ENCODE measurements around the gene UNC5C.

Gene UNC5C

DNA sequence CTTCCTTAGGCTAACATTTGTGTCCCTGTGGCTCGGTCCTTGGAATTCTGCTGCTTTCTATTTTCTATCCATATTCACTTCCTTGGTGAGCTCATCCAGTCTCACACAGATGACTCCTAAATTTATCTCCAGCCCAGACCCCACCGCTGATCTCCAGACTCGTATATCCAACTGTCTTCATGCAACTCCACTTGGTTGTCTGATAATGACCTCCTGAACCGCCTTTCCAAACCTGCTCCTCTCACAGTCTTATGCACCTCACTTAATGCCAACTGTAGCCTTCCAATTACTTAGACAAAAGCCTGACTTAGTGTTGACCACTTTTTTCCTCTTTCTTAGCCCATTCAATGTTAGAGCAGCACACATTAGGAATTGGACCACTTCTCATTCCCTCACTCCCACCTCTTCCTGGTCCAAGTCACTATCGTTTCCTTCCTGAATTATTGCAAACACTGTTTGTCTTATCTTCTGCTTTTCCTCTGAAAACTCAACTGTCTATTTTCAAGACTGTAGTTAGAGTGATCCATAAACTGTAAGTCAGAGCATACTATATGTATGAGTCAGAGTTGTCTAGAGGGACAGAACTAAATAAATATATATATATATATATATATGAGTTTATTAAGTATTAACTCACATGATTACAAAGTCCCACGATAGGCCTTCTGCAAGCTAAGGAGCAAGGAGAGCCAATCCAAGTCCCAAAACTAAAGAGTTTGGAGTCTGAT is 292.5 kb downstream of the UNC5C start:
- no peak for DNase-seq

DNA sequence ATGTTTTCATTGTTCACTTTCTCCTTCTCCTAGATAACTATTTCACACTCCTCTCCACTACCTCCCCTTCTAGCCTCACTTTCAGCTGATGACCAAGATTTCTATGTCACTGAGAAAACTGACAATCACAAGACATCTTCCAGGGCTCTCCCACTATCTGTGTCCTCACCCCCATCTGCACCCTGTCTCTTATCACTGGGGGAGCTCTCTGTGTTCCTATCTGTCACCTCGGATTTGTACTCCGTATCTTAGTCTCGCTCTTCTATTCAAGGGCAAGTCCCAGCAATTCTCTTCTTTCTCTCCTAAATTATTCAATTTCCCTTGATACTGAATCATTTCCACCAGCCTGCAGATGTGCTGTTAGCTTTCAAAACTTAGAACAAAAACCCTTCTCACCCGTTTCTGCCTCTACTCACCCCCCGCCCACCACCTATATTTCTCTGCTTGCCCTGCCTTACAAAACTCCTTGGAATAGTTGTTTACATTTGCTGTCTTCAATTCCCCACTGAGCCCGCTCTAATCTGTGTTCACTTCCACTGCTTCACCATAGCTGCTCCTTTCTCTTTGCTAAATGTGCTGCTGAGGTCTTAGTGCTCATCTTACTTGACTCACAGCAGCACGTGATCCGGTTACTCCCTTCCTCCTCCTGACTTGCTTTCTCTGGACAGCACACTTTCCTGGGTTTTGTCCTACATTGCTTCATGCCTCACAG is 293.2 kb downstream of the UNC5C start:
- DNase-seq: no peak

DNA sequence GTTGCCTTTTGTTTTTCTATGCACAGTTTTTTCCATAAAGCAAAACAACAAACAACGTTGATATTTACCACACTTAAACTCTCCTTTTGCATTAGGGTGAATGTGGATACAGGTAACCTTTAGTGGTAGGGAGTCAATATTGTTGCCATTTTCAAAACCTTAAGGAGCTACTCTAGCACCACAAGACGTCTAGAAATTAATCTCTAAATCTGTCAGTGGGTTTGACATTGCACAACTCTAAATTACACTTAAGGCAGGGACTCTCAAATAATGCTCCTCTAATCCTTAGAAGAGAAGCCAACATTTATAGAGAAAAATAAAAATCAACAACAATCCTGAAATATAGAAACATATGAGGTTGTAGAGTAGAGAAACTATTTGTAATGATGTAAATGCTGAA is 297.2 kb downstream of the UNC5C start:
- DNase-seq: no peak

DNA sequence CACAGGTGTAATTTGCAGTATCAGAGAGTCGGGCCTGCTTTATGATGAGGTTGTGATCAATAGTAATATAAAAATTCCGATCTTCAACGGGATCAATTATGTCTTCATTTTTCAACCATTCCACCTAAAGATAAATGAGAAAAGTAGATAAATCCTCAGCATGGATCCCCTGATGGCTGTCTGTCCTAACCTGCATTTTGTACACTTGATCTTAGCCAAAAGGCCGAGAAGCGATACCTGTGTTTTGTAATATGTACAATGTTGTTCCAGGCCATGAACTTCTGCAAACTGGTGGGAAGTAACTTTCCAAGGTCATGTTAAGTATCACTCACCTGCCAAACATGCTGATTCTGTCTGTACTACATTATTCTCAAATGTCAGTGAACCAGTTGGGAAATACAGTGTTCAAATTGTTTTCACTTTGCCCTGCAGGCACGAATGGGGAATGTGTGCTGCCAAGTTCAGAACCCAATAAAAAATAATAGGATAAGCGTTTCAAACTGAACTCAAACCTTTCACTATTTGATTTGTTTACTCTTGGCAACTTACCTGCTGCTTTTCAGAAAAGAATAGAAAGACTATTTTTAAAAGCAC is 298.1 kb downstream of the UNC5C start:
- DNase-seq: no peak

DNA sequence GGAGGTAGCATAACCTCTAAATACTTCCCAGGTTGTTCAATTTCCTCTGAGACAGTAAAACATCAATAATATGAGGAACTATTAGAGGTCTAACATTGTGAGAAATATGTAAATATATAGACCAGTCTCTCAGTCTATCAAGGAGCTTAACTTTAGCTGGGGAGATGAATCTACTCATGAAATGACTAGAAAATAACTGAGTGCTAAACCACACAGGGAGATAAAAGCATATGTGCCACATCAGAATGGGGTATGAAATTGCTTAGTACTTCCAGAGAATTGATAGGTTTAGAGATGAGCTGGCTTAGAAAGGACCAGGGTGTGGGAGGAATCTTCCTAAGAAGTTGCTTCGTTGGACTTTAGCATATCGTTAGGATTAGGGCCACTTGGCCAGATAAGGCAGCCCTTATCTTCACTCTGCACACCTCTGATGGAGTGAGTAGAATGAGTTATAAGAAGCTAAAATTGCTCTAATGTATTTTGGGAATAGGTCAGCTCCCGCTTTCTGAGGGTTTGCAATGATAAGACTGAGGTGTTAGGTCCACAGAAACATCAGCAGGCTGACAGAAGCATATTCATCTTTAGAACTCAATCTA is 299.2 kb downstream of the UNC5C start:
- peak; percentile 72 for DNase-seq

DNA sequence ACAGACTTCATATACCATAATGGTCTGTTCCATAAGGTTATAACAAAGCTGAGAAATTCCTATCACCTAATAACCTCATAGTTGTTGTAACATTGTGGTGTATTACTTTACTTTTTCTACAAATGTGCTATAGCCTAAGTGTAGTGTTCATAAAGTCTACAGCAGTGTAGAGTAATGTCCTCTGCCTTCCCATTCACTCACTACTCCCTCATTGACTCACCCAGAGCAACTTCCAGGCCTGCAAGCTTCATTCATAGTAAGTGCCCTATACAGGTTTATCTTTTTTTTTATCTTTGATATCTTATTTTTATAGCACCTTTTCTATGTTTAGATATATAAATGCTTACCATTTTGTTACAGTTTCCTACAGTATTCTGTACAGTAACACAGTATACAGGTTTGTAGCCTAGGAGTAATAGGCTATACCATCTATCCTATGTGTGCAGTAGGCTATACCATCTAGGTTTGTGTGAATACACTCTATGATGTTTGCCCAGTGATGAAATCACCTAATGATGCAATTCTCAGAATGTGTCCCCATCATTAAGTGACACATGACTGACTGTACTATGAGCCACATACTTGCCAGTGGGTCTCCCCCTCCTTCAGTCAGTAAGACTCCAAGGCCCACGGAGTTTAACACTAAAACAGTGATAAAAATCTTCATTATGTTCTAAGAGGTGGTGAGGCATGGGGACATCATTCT is 299.9 kb downstream of the UNC5C start:
- DNase-seq: peak; percentile 67

DNA sequence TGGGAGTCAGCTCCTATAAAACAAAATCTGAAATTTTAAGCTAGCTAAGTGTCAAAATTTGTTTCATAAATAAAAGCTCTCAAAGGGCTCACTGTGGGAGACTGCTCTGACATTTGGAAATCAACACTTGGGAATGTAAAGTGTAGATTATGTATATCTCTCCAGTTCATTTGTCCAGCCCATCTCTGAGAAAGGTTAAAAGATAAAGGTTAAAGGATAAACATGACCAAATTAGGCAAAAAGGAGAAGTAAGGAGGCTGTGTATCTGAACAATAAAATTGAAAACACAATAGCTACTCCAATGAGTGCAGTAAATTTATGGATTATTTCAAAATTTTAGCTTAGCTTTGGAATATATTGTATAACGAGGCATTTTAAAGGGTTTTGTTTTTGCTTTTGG is 304.9 kb downstream of the UNC5C start:
- DNase-seq: no peak

DNA sequence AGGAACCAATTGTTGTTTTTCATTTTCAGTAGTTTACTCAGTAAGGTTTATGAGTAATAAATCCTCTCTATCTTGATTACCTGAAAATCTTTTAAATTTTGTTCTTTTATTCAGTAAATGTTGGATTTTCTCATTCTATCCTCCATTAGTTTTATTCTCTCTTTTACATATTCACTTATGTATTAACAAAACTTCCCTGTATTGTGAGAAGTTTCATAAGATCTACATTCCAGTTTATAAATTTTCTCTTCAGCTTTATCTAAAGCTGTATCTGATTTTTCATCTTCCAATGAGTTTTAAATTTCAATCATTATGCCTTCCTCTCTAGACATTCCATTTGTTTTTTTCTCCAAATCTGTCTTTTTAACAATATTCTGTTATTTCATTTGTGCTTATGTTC is 310.2 kb downstream of the UNC5C start:
- DNase-seq: no peak

DNA sequence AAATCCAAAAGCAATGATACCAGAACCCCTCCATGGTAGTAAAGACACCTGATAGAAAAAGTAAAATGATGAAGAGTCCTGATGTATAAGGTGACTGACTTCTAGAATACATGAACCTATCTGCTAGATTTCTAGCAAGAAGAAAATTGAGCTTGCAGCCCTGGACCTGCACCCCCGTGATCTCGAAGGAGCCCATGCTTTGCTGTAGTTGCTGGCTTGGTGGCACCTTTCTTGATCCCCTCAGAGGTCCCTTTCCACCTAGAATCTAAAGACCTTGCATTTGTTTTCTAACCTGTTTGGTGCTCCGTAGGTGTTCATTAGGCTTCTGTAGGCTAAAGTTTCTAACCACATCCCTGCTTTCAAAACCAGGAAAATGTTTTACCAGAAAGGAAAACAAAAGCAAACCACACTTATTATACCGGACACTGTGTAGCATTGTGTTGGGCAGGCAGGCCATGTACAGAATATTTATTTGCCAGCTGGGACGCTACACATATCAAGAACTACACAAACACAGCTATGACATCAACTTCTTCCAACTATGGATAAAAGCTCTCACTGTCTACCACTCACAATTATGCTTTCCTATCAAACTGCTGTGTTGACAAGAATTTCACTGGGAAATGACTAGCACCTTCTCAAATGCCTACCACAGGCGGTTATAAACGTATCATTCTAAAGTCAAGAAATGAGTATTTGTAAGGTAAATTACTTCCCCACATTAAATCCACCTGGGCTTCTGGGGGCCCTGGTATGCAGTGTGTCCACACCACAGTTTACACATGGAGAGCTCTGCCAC is 316.2 kb downstream of the UNC5C start:
- peak; percentile 76 for DNase-seq

DNA sequence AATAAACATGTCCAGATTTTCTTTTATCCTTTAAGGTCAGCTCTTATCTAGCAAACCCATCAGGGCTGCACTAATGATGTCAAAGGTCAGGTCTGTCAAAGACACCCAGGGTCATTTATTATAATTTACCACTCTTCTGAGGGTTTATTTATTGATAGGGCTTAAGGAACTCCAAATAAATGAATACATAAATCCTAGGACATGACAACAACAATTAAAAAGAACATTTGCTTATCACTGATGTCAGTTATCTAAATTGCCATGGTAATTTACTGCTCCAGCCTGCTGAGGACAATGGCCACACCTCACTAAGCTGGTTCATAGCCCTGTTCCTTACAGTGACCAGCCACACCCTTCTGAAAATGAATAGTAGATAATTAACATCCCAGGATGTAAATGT is 317.1 kb downstream of the UNC5C start:
- DNase-seq: no peak

DNA sequence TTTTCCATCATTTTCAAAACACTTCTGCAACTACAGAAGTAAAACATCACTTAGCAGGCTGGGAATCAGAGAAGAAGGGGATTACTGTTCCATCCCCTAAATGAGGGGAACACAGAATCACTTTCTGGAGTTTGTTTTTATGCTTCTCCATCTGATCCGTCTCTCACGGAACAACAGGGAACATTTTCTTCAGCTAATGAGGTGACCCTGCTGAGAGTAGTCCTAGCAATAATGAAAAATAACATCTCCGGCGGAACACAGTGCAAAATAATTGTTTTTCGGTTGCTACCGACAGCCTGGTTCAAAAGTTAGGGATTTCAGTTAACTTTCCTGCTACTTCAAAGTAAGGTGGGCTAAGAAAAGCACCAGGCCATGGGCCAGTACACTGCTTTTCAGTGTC is 322.9 kb downstream of the UNC5C start:
- no peak for DNase-seq

DNA sequence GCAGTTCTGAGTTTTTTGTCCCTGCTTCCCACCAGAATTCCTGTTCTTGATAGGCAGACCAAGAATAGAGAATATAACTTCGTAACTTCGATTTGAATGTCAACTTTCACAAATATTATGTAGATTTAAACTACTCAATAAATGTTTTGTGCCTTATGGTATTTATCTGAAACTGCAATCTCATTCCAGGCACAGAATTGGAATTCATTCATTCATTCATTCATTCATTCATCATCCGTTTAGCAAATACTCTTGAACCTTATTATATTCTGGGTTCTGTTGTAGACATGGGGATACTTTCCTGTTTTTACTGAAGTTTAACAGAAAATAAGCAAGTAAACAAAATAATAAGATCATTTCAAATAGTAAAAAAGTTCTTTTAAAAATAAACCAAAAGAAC is 324.4 kb downstream of the UNC5C start:
- DNase-seq: no peak

DNA sequence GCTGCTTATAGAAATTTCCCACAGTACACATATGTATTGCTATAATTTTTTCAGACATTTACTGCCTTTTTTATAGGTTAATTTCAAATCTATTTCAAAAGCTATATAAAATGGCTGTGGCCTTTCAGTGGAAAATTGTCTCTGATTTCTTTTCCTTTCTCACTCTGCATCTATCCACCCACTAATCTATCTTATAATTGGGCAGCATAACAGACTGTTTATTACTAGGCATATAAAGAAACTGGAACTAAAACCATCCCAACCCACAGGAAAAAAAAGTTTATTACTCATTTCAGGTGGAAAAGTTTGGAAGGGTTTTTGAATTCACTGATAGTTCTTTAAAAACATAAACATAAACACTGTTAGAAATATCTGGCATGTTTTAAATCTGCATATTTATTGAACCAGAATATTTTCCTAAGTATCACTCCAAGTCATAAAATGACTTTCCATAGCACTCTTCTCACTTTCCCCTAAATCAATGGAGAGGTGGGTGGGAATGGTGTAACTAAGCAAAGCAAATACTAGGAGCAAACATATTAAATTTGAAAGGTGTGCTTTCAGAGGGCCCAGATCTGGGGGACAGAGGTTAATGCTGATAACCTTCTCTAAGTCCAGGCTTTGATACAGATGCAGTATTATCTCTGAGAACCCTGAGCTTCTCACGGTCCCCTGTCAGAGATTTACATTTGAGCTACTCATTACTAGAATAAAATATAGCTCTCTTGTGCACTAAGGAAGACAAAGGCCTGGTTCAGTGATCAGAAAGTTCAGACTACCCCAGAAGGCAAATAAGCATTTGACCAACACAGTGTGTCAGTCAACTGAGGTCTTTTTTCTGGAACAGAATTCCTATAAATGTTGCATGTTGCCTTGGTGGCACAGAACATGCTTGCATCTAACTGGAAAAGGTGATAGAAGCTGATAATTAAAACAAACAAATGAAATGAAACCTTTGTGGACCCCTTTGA is 328.3 kb downstream of the UNC5C start:
- no peak for DNase-seq

DNA sequence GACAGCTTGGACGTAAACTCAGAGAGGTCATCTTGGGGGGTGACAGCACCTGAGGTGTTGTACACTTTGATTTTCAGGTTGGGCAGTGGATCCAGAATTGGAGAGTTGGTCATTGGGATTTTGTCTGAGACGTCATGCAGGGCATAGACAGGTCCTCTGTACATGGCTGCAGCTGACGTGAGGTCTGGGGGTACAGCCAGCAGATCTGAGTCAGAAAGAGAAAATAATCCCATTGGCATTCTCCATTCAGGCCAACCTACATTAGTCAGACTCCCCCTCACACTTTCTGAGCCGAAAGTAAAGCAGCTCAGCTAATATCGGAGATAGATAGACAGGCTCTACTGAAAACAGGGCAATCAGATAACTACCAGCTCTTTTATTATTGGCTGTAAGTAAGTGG is 329.7 kb downstream of the UNC5C start:
- DNase-seq: no peak

DNA sequence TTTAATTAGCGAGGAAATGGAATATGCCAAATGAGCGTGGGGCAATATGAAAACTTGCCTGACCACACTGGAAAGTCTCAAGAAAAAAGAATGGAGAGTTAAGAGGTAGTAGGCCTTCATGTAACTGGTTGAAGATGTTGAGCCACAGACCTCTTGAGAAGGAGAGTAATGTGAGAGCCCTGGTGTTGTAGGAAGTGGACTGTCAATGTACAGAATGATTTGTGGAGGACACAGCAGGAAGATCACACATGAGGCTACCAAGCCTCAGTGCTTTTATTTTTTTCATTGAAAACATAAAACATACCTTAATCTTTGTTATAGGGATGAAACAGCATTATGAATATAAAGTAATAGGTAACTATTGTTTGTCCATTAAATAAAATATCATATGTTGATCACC is 331.6 kb downstream of the UNC5C start:
- DNase-seq: no peak

DNA sequence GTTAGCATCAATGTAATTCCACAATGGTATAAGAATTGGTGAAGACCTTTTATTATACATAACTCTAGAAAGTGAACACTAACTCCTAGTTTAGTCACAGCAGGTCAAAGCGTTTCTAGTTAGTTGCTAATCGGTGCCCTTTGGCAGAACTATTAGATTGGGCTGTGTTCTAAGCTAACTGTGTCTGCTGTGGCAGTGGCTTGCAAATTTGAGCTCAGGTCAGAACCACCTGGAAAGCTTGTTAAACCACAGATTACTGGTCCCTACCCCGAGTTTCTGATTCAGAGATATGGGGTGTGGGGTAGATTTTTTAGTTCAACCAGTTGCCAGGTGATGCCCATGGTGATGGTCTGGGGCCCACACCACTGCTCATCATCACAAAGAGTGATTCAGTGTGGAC is 332.1 kb downstream of the UNC5C start:
- no peak for DNase-seq

DNA sequence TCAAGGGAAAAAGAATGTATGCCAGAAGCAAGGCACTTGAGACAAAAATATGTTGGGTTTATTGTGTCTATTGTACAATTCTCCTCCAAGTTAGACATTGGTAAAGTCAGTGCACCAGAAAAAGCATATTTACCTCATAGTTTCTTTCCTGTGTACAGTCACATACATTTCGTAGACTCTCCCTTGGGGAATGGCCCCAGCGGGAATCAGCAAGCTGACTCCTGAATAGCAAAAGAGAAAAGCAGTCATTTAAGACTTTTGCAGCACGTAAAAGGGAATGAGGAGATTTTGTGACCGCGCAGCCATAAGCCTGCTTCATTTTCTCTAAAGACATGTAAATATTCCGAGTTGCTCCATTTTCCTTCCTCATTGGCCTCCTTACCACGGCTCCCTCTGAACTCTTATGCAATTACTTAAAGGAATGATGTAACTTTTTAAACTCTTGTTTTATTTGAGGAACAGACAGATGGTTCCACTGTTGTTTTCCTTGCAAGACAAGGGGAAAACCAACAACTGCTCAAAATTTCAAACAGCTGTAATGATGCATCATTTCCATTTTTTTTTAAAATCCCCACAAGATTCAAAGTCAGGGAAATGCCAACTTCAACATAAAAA is 332.7 kb downstream of the UNC5C start:
- no peak for DNase-seq

DNA sequence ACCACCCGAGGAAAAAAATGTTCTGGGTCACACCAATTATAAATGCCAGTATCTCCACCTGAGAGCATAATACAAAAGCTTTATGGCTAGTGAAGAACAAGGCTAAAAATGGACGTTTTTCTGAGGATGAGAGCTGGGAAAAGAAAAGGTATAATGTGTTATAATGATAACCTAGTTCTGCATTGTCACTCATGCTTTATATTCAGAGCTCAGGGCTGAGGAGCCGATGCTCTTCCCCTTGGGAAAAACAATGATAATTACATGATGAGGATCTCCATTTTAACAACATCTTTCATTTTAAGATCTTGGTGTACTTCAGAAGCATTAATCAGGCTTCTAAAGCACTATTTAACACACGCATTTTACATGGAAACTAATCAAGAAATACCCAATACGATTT is 333.7 kb downstream of the UNC5C start:
- no peak for DNase-seq

DNA sequence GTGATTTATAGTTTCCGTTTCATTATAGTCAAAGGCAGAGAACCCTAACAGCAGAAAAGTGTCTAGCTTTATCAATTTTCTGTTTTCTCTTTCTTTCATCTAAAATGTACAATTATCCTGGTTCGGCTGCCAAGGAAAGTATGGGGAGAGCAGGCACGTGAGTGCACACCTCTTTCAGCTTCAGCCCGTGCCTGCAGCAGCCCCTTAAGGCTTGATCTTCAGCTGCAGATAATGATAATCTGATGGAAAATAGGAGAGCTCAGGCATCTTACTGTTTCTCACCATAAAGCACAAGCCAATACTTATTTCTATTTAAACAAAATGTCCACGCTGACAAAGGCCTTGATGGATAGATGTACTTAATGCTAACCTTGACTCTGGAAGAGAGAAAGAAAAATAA is 334.4 kb downstream of the UNC5C start:
- no peak for DNase-seq

DNA sequence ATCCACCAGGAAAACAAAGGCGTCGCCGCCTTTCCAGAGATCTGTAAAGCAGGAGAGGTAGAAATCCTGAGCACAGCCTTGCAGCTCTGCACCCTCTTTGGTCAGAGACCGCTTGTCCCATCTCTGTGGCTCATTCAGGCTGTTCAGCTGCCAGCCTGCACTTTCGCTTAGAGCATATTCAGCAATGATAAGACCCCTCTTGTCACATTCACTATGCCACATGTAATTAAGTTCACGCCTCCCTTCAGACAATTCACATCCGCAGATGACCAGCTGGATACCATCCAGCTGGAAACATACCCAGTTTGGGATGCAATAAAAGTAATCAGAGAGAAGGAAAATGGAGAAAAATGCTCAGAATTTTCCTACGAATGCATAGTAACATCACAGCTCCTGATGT is 335.4 kb downstream of the UNC5C start:
- no peak for DNase-seq

DNA sequence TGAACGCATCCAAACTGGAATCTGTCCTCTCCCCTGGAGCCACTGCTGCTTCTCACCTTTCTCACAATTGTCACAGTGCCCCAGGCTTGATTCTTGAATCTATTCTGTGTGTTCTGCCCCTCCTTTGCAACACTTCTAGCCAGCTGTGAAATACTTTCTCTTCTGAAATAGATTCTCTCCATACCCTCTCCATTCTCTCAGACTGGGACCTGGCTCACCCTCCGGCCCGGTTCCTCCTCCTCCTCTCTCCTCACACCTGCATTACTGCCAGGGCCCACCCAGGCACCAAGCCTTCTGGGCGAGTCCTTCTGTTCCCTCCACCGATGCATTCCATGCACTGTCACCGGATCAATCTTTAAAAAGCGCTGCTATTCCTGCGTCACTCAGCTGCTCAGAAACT is 336.1 kb downstream of the UNC5C start:
- no peak for DNase-seq
